Activated CD4-positive, alpha-beta T cell treated with anti-CD3 and anti-CD28 coated beads for 4 hours (primary cell): ENCODE data around the gene PIEZO2.

Experiments used
- DNase-seq, 2 donors: peaks; one replicate each; pipeline ENCODE4 v3.0.0-alpha.2; 2020

Gene PIEZO2

GRCh38 chr18:11112286-11112685 lies 37.1 kb downstream of the PIEZO2 start:
- DNase-seq = no peak

- DNase-seq = no peak
These were observed 38.9 kb downstream of the PIEZO2 start for GRCh38 chr18:11110509-11110908.

GRCh38 chr18:11108947-11109346 lies 40.4 kb downstream of the PIEZO2 start:
- no peak for DNase-seq

GRCh38 chr18:11106894-11107293 lies 42.5 kb downstream of the PIEZO2 start:
- no peak for DNase-seq

- DNase-seq = no peak
These were observed 43.9 kb downstream of the PIEZO2 start for GRCh38 chr18:11105463-11105862.

GRCh38 chr18:11104307-11104706 lies 45.1 kb downstream of the PIEZO2 start:
- no peak for DNase-seq

- DNase-seq = no peak
These were observed 52.3 kb downstream of the PIEZO2 start for GRCh38 chr18:11096839-11097750.

GRCh38 chr18:11096411-11096810 lies 53.0 kb downstream of the PIEZO2 start:
- DNase-seq = no peak

- DNase-seq = no peak
These were observed 53.6 kb downstream of the PIEZO2 start for GRCh38 chr18:11095674-11096293.

- no peak for DNase-seq
These were observed 54.2 kb downstream of the PIEZO2 start for GRCh38 chr18:11095211-11095610.

GRCh38 chr18:11091746-11092145 lies 57.6 kb downstream of the PIEZO2 start:
- DNase-seq = no peak

- no peak for DNase-seq
These were observed 59.2 kb downstream of the PIEZO2 start for GRCh38 chr18:11089931-11090715.

GRCh38 chr18:11081009-11081532 lies 68.3 kb downstream of the PIEZO2 start:
- no peak for DNase-seq

GRCh38 chr18:11078491-11078890 lies 70.9 kb downstream of the PIEZO2 start:
- DNase-seq = no peak

- DNase-seq = no peak
These were observed 71.7 kb downstream of the PIEZO2 start for GRCh38 chr18:11077548-11078187.

GRCh38 chr18:11074889-11075288 lies 74.5 kb downstream of the PIEZO2 start:
- no peak for DNase-seq

GRCh38 chr18:11073971-11074370 lies 75.4 kb downstream of the PIEZO2 start:
- DNase-seq = no peak

- DNase-seq = no peak
These were observed 76.7 kb downstream of the PIEZO2 start for GRCh38 chr18:11072632-11073031.

- DNase-seq = no peak
These were observed 78.1 kb downstream of the PIEZO2 start for GRCh38 chr18:11071300-11071699.

- no peak for DNase-seq
These were observed 78.8 kb downstream of the PIEZO2 start for GRCh38 chr18:11070593-11070992.

GRCh38 chr18:11066038-11066437 lies 83.3 kb downstream of the PIEZO2 start:
- DNase-seq = no peak

- no peak for DNase-seq
These were observed 84.5 kb downstream of the PIEZO2 start for GRCh38 chr18:11064727-11065460.
